RWPE1 (cell line): Measurements from ENCODE around the gene FRMD4A.

ENCODE experiments used
- CTCF ChIA-PET: fragments of 350-600 bp; sonication (Branson Sonifier 250); formaldehyde crosslinking; extraction: SDS; loops from one replicate; lab custom pipeline; 2021; lab: Yijun Ruan, JAX
- POLR2A ChIA-PET: fragments of 400-600 bp; formaldehyde crosslinking; extraction: SDS; loops from one replicate; lab custom pipeline; 2020; ENCODE audit warnings: antibody characterized with exemption; ENCODE audit not compliant: low non-redundant PET; lab: Yijun Ruan, JAX
- DNase-seq: peaks from one replicate; pipeline ENCODE4 v3.0.0; 2012; ENCODE audit warnings: low spot score
- H3K27ac ChIP-seq: fragments of 450-650 bp; 2 replicates; pipeline ENCODE4 v1.5.1; 2017
- CTCF ChIP-seq: fragments of 450-650 bp; conservative IDR thresholded peaks from 2 replicates; pipeline ENCODE4 v1.5.1; 2017; ENCODE audit warnings: low read depth, mild to moderate bottlenecking

FRMD4A gene

GRCh38 chr10:13808556-13809391 lies 522.0 kb downstream of the FRMD4A start:
- no peak overlapping the region for H3K27ac ChIP-seq
- POLR2A ChIA-PET = no interaction called here
- no peak for TF ChIP-seq CTCF
- no peak for DNase-seq
- CTCF ChIA-PET = interaction anchor here (0.6 kb wide), 1 partner anchor 110 kb away, joined by 6 read pairs; no protein-coding TSS in a partner anchor

- ChIA-PET POLR2A (no interaction called here), CTCF (no interaction called here)
- H3K27ac ChIP-seq = no peak overlapping the region
- TF ChIP-seq CTCF = no peak
- DNase-seq = no peak
Measured at GRCh38 chr10:13806419-13806818, 524.3 kb downstream of the FRMD4A start.

GRCh38 chr10:13803566-13804554 lies 526.9 kb downstream of the FRMD4A start:
- POLR2A ChIA-PET = no interaction called here
- no peak overlapping the region for H3K27ac ChIP-seq
- CTCF ChIA-PET = interaction anchor here (0.6 kb wide), 1 partner anchor 119 kb away, joined by 3 read pairs; no protein-coding TSS in a partner anchor
- DNase-seq = no peak
- TF ChIP-seq CTCF = no peak

- H3K27ac ChIP-seq = no peak overlapping the region
- no peak for DNase-seq
- CTCF ChIA-PET = interaction anchor here (1.1 kb wide), 1 partner anchor 17 kb away, joined by 3 read pairs; no protein-coding TSS in a partner anchor
- TF ChIP-seq CTCF = no peak
- POLR2A ChIA-PET = interaction anchor here (0.7 kb wide), 1 partner anchor 1034 kb away, joined by 10 read pairs; no protein-coding TSS in a partner anchor
Measured at GRCh38 chr10:13801907-13802288, 528.8 kb downstream of the FRMD4A start.

GRCh38 chr10:13801156-13801906 lies 529.4 kb downstream of the FRMD4A start:
- POLR2A ChIA-PET = interaction anchor here (0.7 kb wide), 1 partner anchor 1035 kb away, joined by 10 read pairs; no protein-coding TSS in a partner anchor
- CTCF ChIA-PET = interaction anchor here (1.1 kb wide), 1 partner anchor 16 kb away, joined by 3 read pairs; no protein-coding TSS in a partner anchor

More at GRCh38 chr10:13801156-13801906, 529.4 kb downstream of the FRMD4A start:
- H3K27ac ChIP-seq = no peak overlapping the region
- DNase-seq = no peak
- no peak for TF ChIP-seq CTCF
